ENCODE data around the gene SP8.

Gene SP8

GRCh38 chr7:20737840-20738448 lies 48.7 kb downstream of the SP8 start:
- H3K36me3 ChIP-seq (ENCODE audit: control insufficient read depth in 1 of 2, insufficient read depth in 2 of 2, low read length in 2 of 2) = no peaks in the 10 kb centered on the region
- no peak overlapping the region for H3K27ac ChIP-seq (ENCODE audit: low read depth, low read length)
- H3K9me3 ChIP-seq (ENCODE audit: control insufficient read depth in 1 of 2, low read length in 2 of 2) = no peaks in the 10 kb centered on the region
- H3K4me3 ChIP-seq (ENCODE audit: low read depth in 1 of 2, low read length in 2 of 2) = no peak overlapping the region
- H3K27me3 ChIP-seq (ENCODE audit: control insufficient read depth in 1 of 2, insufficient read depth in 2 of 2, low read length in 2 of 2) = no peaks in the 10 kb centered on the region
- no peak overlapping the region for H3K9ac ChIP-seq (ENCODE audit: low read depth in 1 of 2, low read length in 2 of 2)
- H3K4me1 ChIP-seq (ENCODE audit: control insufficient read depth in 1 of 2, insufficient read depth in 2 of 2, low read length in 2 of 2) = no peaks in the 10 kb centered on the region

GRCh38 chr7:20735346-20736065 lies 51.2 kb downstream of the SP8 start:
- no peak overlapping the region for H3K9ac ChIP-seq (ENCODE audit: low read depth in 1 of 2, low read length in 2 of 2)
- no peaks in the 10 kb centered on the region for H3K9me3 ChIP-seq (ENCODE audit: control insufficient read depth in 1 of 2, low read length in 2 of 2)
- H3K27ac ChIP-seq (ENCODE audit: low read depth, low read length) = no peak overlapping the region
- H3K4me3 ChIP-seq (ENCODE audit: low read depth in 1 of 2, low read length in 2 of 2) = no peak overlapping the region
- H3K27me3 ChIP-seq (ENCODE audit: control insufficient read depth in 1 of 2, insufficient read depth in 2 of 2, low read length in 2 of 2) = no peaks in the 10 kb centered on the region
- H3K36me3 ChIP-seq (ENCODE audit: control insufficient read depth in 1 of 2, insufficient read depth in 2 of 2, low read length in 2 of 2) = no peaks in the 10 kb centered on the region
- no peaks in the 10 kb centered on the region for H3K4me1 ChIP-seq (ENCODE audit: control insufficient read depth in 1 of 2, insufficient read depth in 2 of 2, low read length in 2 of 2)

Measured in duodenal mucosa (tissue), 2 donors.